ENCODE measurements around the gene MYOM3. TPM values are rescaled to one million over a fixed set of nuclear protein-coding genes. Genes with fewer than 3 reads are reported as not detected.

MYOM3 gene
- total and polyA plus RNA-seq, 2 of the 13 experiments (the other 11 are each of a cell fraction or from before 2014, with no cell fraction given), result 5.8 to 15.3 TPM

DNA sequence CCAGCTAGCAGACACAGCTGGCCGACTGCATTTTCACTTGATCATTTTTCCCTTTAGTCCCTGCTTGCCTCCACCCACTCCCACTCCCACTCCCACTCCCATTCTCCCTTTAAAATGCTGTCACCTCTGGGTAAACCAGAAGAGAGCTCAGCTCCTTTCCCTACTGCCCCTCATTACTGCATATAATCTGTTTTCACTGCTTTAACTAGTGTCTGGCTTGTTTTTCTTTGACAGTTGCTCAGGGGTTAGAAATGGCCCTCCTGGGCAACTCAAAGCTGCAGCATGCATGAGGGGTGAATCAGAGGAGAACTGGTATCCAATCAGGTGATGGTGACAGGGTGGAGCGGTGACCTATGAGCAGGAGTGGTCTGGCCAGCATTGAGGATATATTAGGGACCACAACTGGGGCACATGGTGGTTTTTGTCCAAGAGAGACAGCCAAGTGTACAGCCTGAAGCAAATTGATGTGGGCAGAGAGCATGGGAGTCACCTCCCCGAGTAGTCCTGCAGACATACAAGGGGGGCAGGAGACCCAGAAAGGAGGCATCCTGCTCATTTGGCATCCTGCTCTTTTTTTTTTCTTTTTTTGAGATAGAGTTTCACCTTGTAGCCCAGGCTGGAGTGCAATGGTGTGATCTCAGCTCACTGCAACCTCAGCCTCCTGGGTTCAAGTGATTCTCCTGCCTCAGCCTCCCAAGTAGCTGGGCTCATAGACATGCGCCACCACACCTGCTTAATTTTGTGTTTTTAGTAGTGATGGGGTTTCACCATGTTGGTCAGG, 89.2 kb downstream of the MYOM3 start (continued):
- TF ChIP-seq REL (CRISPR knock-in tag; conservative IDR thresholded peaks at IDR 0.05), result peak; percentile 62; the same call in 1 of the 2 replicates
- TF ChIP-seq USF2 (IDR thresholded peaks at IDR 0.05; ENCODE audit: low read depth, low read length), result no peak
- TF ChIP-seq USF2 (CRISPR knock-in tag; IDR thresholded peaks at IDR 0.05; ENCODE audit: borderline replicate concordance), result no peak
- TF ChIP-seq ZNF747 (CRISPR knock-in tag; IDR thresholded peaks at IDR 0.05; ENCODE audit: borderline replicate concordance), result peak; percentile 51; the same call in 1 of the 2 replicates
- no peak for TF ChIP-seq TAF15 (IDR thresholded peaks at IDR 0.05; ENCODE audit: low read depth, low read length, poor library complexity, severe bottlenecking)
- 0 out of 2 replicates have a peak, but pooled peaks have one; percentile 64 for TF ChIP-seq MXD3 (CRISPR knock-in tag; IDR thresholded peaks at IDR 0.05)
- TF ChIP-seq HNF4G (IDR thresholded peaks at IDR 0.05; ENCODE audit: borderline replicate concordance, low read depth, low read length), result no peak
- no peak for TF ChIP-seq HNF4G (CRISPR knock-in tag; IDR thresholded peaks at IDR 0.05; ENCODE audit: borderline replicate concordance, low read depth)
- no peak for TF ChIP-seq HNRNPL (IDR thresholded peaks at IDR 0.05; ENCODE audit: low read depth, low read length)
- TF ChIP-seq ZBTB25 (CRISPR knock-in tag; IDR thresholded peaks at IDR 0.05), result no peak
- TF ChIP-seq ZNF556 (CRISPR knock-in tag; IDR thresholded peaks at IDR 0.05; ENCODE audit: borderline replicate concordance), result no peak; the same call in 1 of the 2 replicates
- no peak for TF ChIP-seq SAFB2 (CRISPR knock-in tag; IDR thresholded peaks at IDR 0.05; ENCODE audit: borderline replicate concordance, low read depth)
- no peak for TF ChIP-seq ZNF235 (CRISPR knock-in tag; IDR thresholded peaks at IDR 0.05; ENCODE audit: borderline replicate concordance)
- peak; percentile 13; the same call in 1 of the 2 replicates for TF ChIP-seq ELF3 (CRISPR knock-in tag; IDR thresholded peaks at IDR 0.05)
- TF ChIP-seq SMARCE1 (IDR thresholded peaks at IDR 0.05; ENCODE audit: borderline replicate concordance), result no peak
- TF ChIP-seq ZNF644 (CRISPR knock-in tag; IDR thresholded peaks at IDR 0.05; ENCODE audit: low read depth), result peak; percentile 53; the same call in 1 of the 2 replicates
- no peak for TF ChIP-seq KAT7 (CRISPR knock-in tag; IDR thresholded peaks at IDR 0.05; ENCODE audit: borderline replicate concordance)
- TF ChIP-seq E2F5 (CRISPR knock-in tag; conservative IDR thresholded peaks at IDR 0.05), result no peak
- TF ChIP-seq ZNF24 (IDR thresholded peaks at IDR 0.05), result no peak
- TF ChIP-seq ZNF34 (CRISPR knock-in tag; IDR thresholded peaks at IDR 0.05; ENCODE audit: borderline replicate concordance), result no peak; the same call in none of the 2 replicates
- no peak for TF ChIP-seq POLR2AphosphoS2 (IDR thresholded peaks at IDR 0.05; ENCODE audit: low read depth, low read length)
- no peak for TF ChIP-seq ETS1 (CRISPR knock-in tag; IDR thresholded peaks at IDR 0.05)
- TF ChIP-seq SP4 (CRISPR knock-in tag; IDR thresholded peaks at IDR 0.05), result peak; percentile 49; the same call in 1 of the 2 replicates
- no peak for TF ChIP-seq ZNF451 (CRISPR knock-in tag; IDR thresholded peaks at IDR 0.05)
- TF ChIP-seq XRCC5 (optimal IDR thresholded peaks at IDR 0.05; ENCODE audit: low read length), result no peak

Measured in HepG2 (cell line).